Measurements from ENCODE around the gene COL25A1.

GRCh38 chr4:109026588-109026987, 275.9 kb downstream of the COL25A1 start:
- TF ChIP-seq, protein P1, sequence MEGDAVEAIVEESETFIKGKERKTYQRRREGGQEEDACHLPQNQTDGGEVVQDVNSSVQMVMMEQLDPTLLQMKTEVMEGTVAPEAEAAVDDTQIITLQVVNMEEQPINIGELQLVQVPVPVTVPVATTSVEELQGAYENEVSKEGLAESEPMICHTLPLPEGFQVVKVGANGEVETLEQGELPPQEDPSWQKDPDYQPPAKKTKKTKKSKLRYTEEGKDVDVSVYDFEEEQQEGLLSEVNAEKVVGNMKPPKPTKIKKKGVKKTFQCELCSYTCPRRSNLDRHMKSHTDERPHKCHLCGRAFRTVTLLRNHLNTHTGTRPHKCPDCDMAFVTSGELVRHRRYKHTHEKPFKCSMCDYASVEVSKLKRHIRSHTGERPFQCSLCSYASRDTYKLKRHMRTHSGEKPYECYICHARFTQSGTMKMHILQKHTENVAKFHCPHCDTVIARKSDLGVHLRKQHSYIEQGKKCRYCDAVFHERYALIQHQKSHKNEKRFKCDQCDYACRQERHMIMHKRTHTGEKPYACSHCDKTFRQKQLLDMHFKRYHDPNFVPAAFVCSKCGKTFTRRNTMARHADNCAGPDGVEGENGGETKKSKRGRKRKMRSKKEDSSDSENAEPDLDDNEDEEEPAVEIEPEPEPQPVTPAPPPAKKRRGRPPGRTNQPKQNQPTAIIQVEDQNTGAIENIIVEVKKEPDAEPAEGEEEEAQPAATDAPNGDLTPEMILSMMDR (IDR thresholded peaks at IDR 0.05) = no peak
- TF ChIP-seq POLR2A (IDR thresholded peaks at IDR 0.05) = no peak
